ENCODE results near the gene UVRAG. TPM values are rescaled to one million over a fixed set of nuclear protein-coding genes. Genes with fewer than 3 reads are reported as not detected.

UVRAG gene
- polyA plus RNA-seq (2012; ENCODE audit: insufficient read depth, insufficient read length, low read depth): 14.3 TPM

DNA sequence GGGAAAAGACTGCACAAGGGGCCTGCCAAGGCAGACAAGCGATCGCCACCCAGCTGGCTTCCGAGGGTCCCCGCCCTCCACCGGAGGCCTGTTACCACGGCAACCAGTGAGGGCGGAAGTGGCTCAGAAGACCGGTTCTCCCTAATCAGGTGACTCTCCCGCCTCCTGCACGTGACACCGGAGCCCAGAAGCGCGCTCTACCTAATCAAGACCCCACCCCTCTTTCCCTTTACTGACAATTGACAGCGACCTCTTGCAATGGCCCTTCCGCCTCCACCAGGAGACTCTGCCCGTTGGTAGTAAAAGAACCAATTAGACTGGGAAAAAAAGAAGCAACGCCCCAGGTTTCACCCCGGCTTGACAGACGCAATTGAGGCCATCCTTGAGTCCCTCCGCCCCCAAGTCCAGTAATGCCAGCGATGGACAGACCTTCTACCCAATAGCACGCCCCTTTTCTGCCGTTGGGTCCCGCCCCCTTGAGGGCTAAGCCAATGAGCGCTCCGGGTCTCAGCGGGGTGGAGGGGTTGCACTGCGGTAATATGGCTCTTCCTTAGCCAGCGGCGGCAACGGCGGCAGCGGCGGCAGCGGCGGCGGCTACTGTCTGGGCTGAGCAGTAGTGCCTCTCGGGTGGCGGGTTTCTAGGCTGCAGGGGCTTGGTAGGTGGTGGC lies at the start of gene UVRAG:
UVRAG (plus strand) TSS at position 534 of the 668 bp plus-strand sequence. CDS start 198 bp downstream, outside the sequence.
- TF ChIP-seq, protein P1, sequence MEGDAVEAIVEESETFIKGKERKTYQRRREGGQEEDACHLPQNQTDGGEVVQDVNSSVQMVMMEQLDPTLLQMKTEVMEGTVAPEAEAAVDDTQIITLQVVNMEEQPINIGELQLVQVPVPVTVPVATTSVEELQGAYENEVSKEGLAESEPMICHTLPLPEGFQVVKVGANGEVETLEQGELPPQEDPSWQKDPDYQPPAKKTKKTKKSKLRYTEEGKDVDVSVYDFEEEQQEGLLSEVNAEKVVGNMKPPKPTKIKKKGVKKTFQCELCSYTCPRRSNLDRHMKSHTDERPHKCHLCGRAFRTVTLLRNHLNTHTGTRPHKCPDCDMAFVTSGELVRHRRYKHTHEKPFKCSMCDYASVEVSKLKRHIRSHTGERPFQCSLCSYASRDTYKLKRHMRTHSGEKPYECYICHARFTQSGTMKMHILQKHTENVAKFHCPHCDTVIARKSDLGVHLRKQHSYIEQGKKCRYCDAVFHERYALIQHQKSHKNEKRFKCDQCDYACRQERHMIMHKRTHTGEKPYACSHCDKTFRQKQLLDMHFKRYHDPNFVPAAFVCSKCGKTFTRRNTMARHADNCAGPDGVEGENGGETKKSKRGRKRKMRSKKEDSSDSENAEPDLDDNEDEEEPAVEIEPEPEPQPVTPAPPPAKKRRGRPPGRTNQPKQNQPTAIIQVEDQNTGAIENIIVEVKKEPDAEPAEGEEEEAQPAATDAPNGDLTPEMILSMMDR (IDR thresholded peaks at IDR 0.05; ENCODE audit: low read depth, low read length): no peak
- H3K27me3 ChIP-seq: no peaks in the 10 kb centered on the region
- H3K4me3 ChIP-seq (ENCODE audit: low read depth, low read length): peak within 1 kb of the TSS; percentile 95
- DNase-seq: peak; percentile 98
- no peaks in the 10 kb centered on the region for H3K4me1 ChIP-seq
- no peaks in the 10 kb centered on the region for H3K36me3 ChIP-seq
- H3K9me3 ChIP-seq: no peaks in the 10 kb centered on the region

DNA sequence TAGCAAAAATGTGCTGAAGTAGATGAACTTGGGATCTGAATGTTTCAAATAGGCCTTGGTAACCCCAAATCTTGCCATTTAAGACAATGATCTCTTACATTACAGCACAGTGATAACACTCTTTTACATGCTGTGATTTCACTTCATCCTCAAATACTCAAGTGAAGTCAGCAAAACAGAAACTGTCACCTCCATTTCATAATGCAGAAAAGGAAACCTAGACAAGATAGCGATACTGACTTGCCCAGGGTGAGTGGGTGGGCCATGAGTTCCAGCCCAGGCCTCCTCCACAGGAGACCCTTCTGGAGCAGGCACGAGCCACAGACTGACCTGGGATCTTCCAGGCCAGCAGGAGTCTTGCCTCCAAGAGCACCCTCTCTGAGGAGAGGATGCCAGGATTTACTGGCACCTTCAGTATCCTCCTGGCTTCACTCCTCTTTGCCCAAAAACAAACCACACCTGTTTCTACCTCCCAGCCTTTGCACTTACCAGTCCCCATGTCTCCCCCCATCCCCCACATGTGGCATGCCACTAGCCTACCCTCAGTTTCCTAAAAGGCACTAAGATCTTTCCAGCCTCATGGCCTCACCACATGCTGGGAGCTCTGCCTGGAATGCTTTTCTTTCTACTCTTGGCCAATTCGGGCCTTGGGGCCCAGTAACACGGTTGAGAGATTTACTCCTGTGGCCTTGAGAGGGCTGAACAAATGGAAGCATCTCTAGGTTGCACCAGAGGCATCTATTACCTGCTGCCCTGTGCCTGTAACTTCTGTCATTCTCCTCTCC lies 48.4 kb upstream of the UVRAG start:
- Histone ChIP-seq H3K36me3 (no peaks in the 10 kb centered on the region), H3K27me3 (peaks cover 7% of the 10 kb centered on the region; the same call in 1 of the 2 replicates), H3K9me3 (no peaks in the 10 kb centered on the region), H3K4me3 (ENCODE audit: low read depth, low read length) (no peak overlapping the region), H3K4me1 (0 out of 2 replicates have a peak, but pooled peaks cover 3% of the 10 kb centered on the region)
- no peak for DNase-seq
- TF ChIP-seq, protein P1 (IDR thresholded peaks at IDR 0.05; ENCODE audit: low read depth, low read length): no peak

DNA sequence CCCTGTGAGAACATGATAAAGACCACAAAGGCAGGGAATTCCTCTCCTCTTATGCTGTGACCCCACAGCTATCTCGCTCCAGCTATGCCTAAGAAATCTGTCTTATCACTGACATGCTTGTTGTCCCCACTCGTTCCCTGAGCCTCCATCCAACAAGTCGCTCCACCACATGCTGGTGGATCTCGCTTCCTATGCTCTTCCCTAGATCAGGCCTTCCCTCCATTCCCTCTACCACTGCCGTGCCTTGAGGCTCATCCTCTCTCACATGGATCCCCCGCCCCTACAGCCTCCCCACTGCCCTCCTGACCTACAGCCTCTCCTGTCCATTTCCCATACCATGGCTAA lies 47.8 kb upstream of the UVRAG start:
- Histone ChIP-seq H3K27me3 (peaks cover 7% of the 10 kb centered on the region; the same call in 1 of the 2 replicates), H3K4me1 (0 out of 2 replicates have a peak, but pooled peaks cover 3% of the 10 kb centered on the region), H3K36me3 (no peaks in the 10 kb centered on the region), H3K9me3 (no peaks in the 10 kb centered on the region), H3K4me3 (ENCODE audit: low read depth, low read length) (no peak overlapping the region)
- TF ChIP-seq, protein P1 (IDR thresholded peaks at IDR 0.05; ENCODE audit: low read depth, low read length): no peak
- DNase-seq: no peak

DNA sequence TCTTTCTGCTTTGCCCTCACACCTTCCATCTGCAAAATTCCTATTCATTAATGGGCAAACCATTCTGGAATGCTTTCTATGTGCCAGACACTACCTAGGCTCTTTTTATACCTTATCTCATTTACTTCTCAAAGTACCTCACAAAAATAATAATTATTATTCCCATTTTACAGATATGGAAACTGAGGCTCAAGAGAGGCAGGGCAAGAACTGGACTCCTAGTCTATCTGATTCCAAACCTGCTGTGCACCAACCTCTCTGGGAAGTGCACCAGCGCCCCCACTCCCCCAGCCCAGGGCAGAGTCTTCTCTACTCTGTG lies 47.3 kb upstream of the UVRAG start:
- Histone ChIP-seq H3K27me3 (peaks cover 7% of the 10 kb centered on the region; the same call in 1 of the 2 replicates), H3K9me3 (no peaks in the 10 kb centered on the region), H3K36me3 (no peaks in the 10 kb centered on the region), H3K4me3 (ENCODE audit: low read depth, low read length) (no peak overlapping the region), H3K4me1 (0 out of 2 replicates have a peak, but pooled peaks cover 3% of the 10 kb centered on the region)
- DNase-seq: no peak
- TF ChIP-seq, protein P1 (IDR thresholded peaks at IDR 0.05; ENCODE audit: low read depth, low read length): no peak

DNA sequence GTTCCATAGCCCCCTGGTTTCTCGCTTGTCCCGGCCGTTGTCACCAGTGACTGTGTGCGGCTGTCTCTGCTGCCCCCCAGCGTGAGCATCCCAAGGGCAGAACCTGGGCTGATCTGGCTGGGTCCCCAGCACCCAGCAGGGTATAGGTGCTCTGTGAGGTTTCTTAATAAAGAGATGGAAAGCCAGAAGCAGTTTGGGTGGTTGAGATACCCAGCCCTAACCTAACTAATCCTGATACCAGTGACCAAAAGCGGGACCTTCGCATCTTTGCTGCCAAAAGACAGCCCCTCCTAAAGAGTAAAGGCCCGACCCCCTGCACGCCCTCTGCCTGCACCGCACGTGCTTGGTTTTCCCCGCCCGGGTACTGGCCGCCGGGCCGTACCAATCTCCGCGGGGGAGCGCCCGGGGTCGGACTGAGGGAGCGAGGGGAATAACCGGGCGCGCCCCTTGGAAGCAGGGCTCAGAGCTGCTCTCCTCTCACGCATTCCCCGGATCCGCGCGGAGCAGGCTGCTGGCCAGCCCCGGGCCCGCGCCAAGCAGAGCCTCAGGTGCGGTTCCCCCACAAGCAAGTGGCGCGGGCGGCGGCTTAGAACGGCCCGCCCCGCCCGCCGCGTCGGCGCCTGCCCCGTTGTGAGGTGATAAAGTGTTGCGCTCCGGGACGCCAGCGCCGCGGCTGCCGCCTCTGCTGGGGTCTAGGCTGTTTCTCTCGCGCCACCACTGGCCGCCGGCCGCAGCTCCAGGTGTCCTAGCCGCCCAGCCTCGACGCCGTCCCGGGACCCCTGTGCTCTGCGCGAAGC lies 46.7 kb upstream of the UVRAG start, which contains the start of gene DGAT2:
DGAT2 (plus strand) TSS at position 667 of the 797 bp plus-strand sequence. CDS start 214 bp downstream, outside the sequence.
- H3K36me3 ChIP-seq: no peaks in the 10 kb centered on the region
- peaks cover 7% of the 10 kb centered on the region; the same call in 1 of the 2 replicates for H3K27me3 ChIP-seq
- H3K4me1 ChIP-seq: 0 out of 2 replicates have a peak, but pooled peaks cover 3% of the 10 kb centered on the region
- peak; percentile 80 for DNase-seq
- TF ChIP-seq, protein P1 (IDR thresholded peaks at IDR 0.05; ENCODE audit: low read depth, low read length): peak; percentile 40
- H3K4me3 ChIP-seq (ENCODE audit: low read depth, low read length): peak within 1 kb of the TSS; percentile 47
- H3K9me3 ChIP-seq: no peaks in the 10 kb centered on the region
